Kidney epithelial cell (primary cell): ENCODE data around the gene PLCB1. TPM values are rescaled to one million over a fixed set of nuclear protein-coding genes. Genes with fewer than 3 reads are reported as not detected.
A peak's percentile ranks its signal among the peaks of the same experiment; 100 is the strongest.

Experiments used
- DNase-seq: peaks from one replicate; pipeline ENCODE4 v3.0.0-alpha.2; 2010; ENCODE audit warnings: low read depth
- H3K27me3 ChIP-seq: 2 replicates; pipeline ENCODE4 v1.6.0; 2011; ENCODE audit warnings: low read length; ENCODE audit not compliant: control insufficient read depth, insufficient read depth
- H3K36me3 ChIP-seq: 2 replicates; pipeline ENCODE4 v1.5.1; 2011; ENCODE audit warnings: low read length; ENCODE audit not compliant: control insufficient read depth, insufficient read depth
- H3K4me3 ChIP-seq: 2 replicates; pipeline ENCODE4 v1.5.1; 2011; ENCODE audit warnings: low read depth, mild to moderate bottlenecking, control low read depth, low read length
- CTCF ChIP-seq: IDR thresholded peaks from 2 replicates; pipeline ENCODE4 v1.5.1; 2011; ENCODE audit warnings: mild to moderate bottlenecking, moderate library complexity, low read length, control low read depth, inconsistent platforms; ENCODE audit not compliant: insufficient read depth, poor library complexity, severe bottlenecking
- total RNA-seq: library from RNA; depleted of rRNA; stranded (reverse); fragments of >200 nt; gene quantifications from 2 replicates; pipeline ENCODE4 v1.2.3, GENCODE V29; 2015

The PLCB1 gene
- total RNA-seq, 1 donor from 2014 or later: 5.1 TPM

DNA sequence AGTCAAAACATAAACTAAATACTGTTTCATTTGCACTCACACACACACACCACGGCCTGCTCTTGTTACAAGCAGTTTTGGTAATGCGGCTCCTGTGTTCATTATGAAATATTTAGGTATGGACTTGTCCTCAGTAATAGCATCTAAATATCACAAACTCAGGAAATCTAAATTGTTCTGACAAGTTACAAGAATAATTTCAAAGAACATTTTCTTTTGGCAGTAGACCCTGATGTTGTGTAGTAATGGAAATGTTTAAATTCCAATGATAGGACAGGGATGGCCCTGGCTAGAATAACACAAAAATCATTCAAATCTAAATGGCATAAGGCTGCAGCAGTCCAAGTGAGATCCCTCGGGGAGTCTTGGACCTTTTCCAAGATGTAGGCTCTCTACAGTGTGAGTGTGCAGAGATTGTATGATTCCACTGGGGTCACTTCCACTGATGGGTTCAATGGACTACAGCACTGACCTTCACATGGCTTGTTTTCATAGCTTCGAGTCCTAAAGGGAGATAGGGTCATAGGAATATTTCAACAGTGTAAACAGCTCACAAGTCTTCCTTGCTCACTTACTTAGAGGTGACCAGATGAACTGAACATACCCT is 726.2 kb downstream of the PLCB1 start:
- TF ChIP-seq CTCF: no peak
- DNase-seq: no peak
- no peak overlapping the region for H3K4me3 ChIP-seq
- H3K36me3 ChIP-seq: no peaks in the 10 kb centered on the region
- no peaks in the 10 kb centered on the region for H3K27me3 ChIP-seq

GRCh38 chr20:8860011-8860495 is 728.0 kb downstream of the PLCB1 start:
- peak; percentile 96 for DNase-seq
- Histone ChIP-seq H3K36me3 (no peaks in the 10 kb centered on the region), H3K4me3 (no peak overlapping the region), H3K27me3 (no peaks in the 10 kb centered on the region)
- TF ChIP-seq CTCF: no peak

DNA sequence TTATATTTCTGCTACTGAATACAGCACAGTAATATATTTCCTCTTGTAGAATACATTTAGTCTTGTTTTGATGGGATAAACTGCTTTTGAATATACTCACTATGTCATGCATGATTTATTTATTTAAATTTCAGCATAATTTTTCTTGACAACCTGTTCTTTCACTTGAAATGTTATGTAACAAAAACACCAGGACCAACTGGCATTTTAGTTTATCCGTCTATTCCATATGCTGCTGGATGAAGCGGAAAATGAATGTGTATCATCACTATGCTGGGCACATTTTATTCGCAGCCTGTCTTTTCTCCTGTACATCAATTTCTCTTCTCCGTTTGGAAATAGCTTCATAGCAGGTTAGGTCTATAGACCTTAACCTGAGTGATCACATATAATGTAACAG is 730.0 kb downstream of the PLCB1 start:
- Histone ChIP-seq H3K27me3 (no peaks in the 10 kb centered on the region), H3K4me3 (no peak overlapping the region), H3K36me3 (no peaks in the 10 kb centered on the region)
- no peak for TF ChIP-seq CTCF
- DNase-seq: no peak

DNA sequence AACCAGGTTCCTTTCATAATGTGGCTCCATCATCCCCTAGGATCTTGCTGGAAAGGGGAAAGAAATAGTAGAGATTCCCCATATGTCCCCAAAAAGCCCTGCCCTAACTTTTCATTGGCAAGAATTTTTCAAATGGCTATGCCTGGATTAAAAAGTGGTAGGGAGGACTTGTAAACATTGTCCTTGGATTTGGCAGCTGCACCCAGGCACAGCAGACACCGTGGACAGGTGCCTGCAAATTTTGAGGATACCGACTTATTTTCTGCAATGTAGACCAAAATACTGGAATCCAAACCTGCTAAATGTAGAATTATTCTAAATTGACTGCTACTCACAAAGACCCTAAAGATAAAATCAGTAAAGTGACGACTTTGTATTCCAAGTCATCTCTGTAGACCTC is 733.6 kb downstream of the PLCB1 start:
- Histone ChIP-seq H3K27me3 (no peaks in the 10 kb centered on the region), H3K36me3 (no peaks in the 10 kb centered on the region), H3K4me3 (no peak overlapping the region)
- TF ChIP-seq CTCF: no peak
- DNase-seq: no peak

GRCh38 chr20:8867038-8867740 is 735.1 kb downstream of the PLCB1 start:
- H3K4me3 ChIP-seq: no peak overlapping the region
- H3K36me3 ChIP-seq: no peaks in the 10 kb centered on the region
- no peak for DNase-seq
- no peak for TF ChIP-seq CTCF
- H3K27me3 ChIP-seq: no peaks in the 10 kb centered on the region
